ENCODE results near the gene EHMT1. TPM values are rescaled to one million over a fixed set of nuclear protein-coding genes. Genes with fewer than 3 reads are reported as not detected.

Gene EHMT1
- total RNA-seq, 2 donors from 2014 or later, result 137 to 139 TPM

DNA sequence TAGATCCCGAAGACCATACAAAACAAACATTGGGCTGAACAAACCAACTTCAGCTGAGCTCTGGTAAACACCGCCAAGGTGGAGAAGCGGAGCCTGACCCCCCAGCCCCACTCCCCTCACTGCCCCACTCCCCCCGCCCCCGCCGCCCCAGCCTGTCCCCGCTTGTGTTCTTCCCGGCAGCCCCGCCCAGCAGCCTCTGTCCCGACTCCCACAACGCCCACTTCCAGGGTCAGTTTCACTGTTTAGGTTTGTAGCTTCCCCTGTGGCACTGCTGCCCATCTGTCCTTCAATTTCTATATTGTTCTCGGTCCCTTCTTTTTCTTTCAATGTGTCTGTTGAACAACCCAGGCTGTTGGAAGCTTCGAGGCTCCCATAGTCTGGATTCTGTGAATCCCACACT is 146.7 kb downstream of the EHMT1 start:
- WGBS, 2 experiments (ENCODE audit: insufficient coverage in 1 of 2, insufficient read length in 1 of 2), result 96 to 100% methylated on average over 5 to 9 of the region's 13 CpGs
- TF ChIP-seq, protein P1, sequence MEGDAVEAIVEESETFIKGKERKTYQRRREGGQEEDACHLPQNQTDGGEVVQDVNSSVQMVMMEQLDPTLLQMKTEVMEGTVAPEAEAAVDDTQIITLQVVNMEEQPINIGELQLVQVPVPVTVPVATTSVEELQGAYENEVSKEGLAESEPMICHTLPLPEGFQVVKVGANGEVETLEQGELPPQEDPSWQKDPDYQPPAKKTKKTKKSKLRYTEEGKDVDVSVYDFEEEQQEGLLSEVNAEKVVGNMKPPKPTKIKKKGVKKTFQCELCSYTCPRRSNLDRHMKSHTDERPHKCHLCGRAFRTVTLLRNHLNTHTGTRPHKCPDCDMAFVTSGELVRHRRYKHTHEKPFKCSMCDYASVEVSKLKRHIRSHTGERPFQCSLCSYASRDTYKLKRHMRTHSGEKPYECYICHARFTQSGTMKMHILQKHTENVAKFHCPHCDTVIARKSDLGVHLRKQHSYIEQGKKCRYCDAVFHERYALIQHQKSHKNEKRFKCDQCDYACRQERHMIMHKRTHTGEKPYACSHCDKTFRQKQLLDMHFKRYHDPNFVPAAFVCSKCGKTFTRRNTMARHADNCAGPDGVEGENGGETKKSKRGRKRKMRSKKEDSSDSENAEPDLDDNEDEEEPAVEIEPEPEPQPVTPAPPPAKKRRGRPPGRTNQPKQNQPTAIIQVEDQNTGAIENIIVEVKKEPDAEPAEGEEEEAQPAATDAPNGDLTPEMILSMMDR (conservative IDR thresholded peaks at IDR 0.05), result no peak
- Histone ChIP-seq H3K4me3 (ENCODE audit: low read length) (no peak overlapping the region), H3K27ac (ENCODE audit: low read depth, low read length) (no peak overlapping the region), H3K36me3 (ENCODE audit: control insufficient read depth, insufficient read depth, low read length) (peaks cover 82% of the 10 kb centered on the region), H3K9ac (ENCODE audit: extremely low read depth, low read length, poor library complexity, severe bottlenecking) (no peak overlapping the region), H3K4me1 (ENCODE audit: control insufficient read depth, insufficient read depth, low read length) (no peaks in the 10 kb centered on the region), H3K9me3 (ENCODE audit: control insufficient read depth, low read length) (peaks cover 22% of the 10 kb centered on the region), H3K27me3 (ENCODE audit: control insufficient read depth, insufficient read depth, low read length, poor library complexity, severe bottlenecking) (no peaks in the 10 kb centered on the region)
- no peaks in the 10 kb centered on the region for H3K4me1 Mint-ChIP-seq
- H3K27ac Mint-ChIP-seq, result no peak overlapping the region
- peaks cover 79% of the 10 kb centered on the region for H3K36me3 Mint-ChIP-seq (ENCODE audit: low read depth)
- H3K4me3 Mint-ChIP-seq, result no peak overlapping the region
- H3K27me3 Mint-ChIP-seq (ENCODE audit: insufficient read depth), result no peaks in the 10 kb centered on the region
- DNase-seq, result no peak
- H3K9me3 Mint-ChIP-seq, result peaks cover 18% of the 10 kb centered on the region

DNA sequence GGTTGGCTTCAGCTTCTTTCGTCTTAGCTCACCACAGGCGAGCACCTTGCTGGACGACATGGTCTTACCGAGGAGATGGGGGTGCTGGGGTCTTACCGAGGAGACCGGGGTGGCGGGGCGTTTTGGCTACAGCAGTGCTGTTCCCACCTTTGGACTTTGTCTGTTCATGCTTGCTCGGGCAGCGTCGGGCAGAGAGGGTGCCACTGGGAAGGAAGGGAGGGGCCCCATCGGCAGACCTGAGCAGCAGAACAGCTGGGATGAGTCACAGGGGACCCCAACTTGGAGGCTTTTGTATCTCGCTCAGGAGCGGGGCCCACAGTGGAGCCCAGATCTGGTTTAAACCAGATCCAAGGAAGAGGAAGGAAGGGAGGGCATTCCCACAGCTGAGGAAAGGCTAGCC is 152.8 kb downstream of the EHMT1 start:
- Histone ChIP-seq H3K9ac (ENCODE audit: extremely low read depth, low read length, poor library complexity, severe bottlenecking) (no peak overlapping the region), H3K27me3 (ENCODE audit: control insufficient read depth, insufficient read depth, low read length, poor library complexity, severe bottlenecking) (no peaks in the 10 kb centered on the region), H3K4me1 (ENCODE audit: control insufficient read depth, insufficient read depth, low read length) (no peaks in the 10 kb centered on the region), H3K36me3 (ENCODE audit: control insufficient read depth, insufficient read depth, low read length) (peaks cover 61% of the 10 kb centered on the region), H3K27ac (ENCODE audit: low read depth, low read length) (no peak overlapping the region), H3K9me3 (ENCODE audit: control insufficient read depth, low read length) (peaks cover 24% of the 10 kb centered on the region), H3K4me3 (ENCODE audit: low read length) (no peak overlapping the region)
- Mint-ChIP-seq H3K9me3 (peaks cover 19% of the 10 kb centered on the region), H3K4me1 (peaks cover 1% of the 10 kb centered on the region), H3K27ac (peak overlapping the region; percentile 44), H3K27me3 (ENCODE audit: insufficient read depth) (no peaks in the 10 kb centered on the region), H3K36me3 (ENCODE audit: low read depth) (peaks cover 64% of the 10 kb centered on the region), H3K4me3 (no peak overlapping the region)
- TF ChIP-seq, protein P1 (conservative IDR thresholded peaks at IDR 0.05), result no peak
- 92% methylated on average over 10 to 14 of the region's 14 CpGs for WGBS, 2 experiments (ENCODE audit: insufficient coverage in 1 of 2, insufficient read length in 1 of 2)
- no peak for DNase-seq

- Histone ChIP-seq H3K9me3 (ENCODE audit: control insufficient read depth, low read length) (peaks cover 24% of the 10 kb centered on the region), H3K36me3 (ENCODE audit: control insufficient read depth, insufficient read depth, low read length) (peaks cover 61% of the 10 kb centered on the region), H3K4me1 (ENCODE audit: control insufficient read depth, insufficient read depth, low read length) (no peaks in the 10 kb centered on the region), H3K4me3 (ENCODE audit: low read length) (no peak overlapping the region), H3K27ac (ENCODE audit: low read depth, low read length) (no peak overlapping the region), H3K9ac (ENCODE audit: extremely low read depth, low read length, poor library complexity, severe bottlenecking) (no peak overlapping the region), H3K27me3 (ENCODE audit: control insufficient read depth, insufficient read depth, low read length, poor library complexity, severe bottlenecking) (no peaks in the 10 kb centered on the region)
- H3K9me3 Mint-ChIP-seq, result peaks cover 19% of the 10 kb centered on the region
- peaks cover 63% of the 10 kb centered on the region for H3K36me3 Mint-ChIP-seq (ENCODE audit: low read depth)
- no peaks in the 10 kb centered on the region for H3K27me3 Mint-ChIP-seq (ENCODE audit: insufficient read depth)
- 84 to 90% methylated on average over 6 to 11 of the region's 12 CpGs for WGBS, 2 experiments (ENCODE audit: insufficient coverage in 1 of 2, insufficient read length in 1 of 2)
- TF ChIP-seq, protein P1 (conservative IDR thresholded peaks at IDR 0.05), result peak; percentile 69
- H3K4me1 Mint-ChIP-seq, result peaks cover 1% of the 10 kb centered on the region
- no peak overlapping the region for H3K27ac Mint-ChIP-seq
- H3K4me3 Mint-ChIP-seq, result no peak overlapping the region
- peak; percentile 86 for DNase-seq
Observed at GRCh38 chr9:137772281-137772873, 153.6 kb downstream of the EHMT1 start.
